ENCODE measurements around the gene SECTM1. TPM values are rescaled to one million over a fixed set of nuclear protein-coding genes. Genes with fewer than 3 reads are reported as not detected.

SECTM1 gene
- not detected for total RNA-seq

GRCh38 chr17:82333279-82334171, at the start of gene SECTM1:
SECTM1 (minus strand) TSS chr17:82333766; CDS start chr17:82327240, 6,526 bp downstream.

GRCh38 chr17:82371333-82372248, 38.0 kb upstream of the SECTM1 start, which contains the start of gene UTS2R:
UTS2R (plus strand) TSS chr17:82371765; CDS start chr17:82374325, 2,560 bp downstream.

DNA sequence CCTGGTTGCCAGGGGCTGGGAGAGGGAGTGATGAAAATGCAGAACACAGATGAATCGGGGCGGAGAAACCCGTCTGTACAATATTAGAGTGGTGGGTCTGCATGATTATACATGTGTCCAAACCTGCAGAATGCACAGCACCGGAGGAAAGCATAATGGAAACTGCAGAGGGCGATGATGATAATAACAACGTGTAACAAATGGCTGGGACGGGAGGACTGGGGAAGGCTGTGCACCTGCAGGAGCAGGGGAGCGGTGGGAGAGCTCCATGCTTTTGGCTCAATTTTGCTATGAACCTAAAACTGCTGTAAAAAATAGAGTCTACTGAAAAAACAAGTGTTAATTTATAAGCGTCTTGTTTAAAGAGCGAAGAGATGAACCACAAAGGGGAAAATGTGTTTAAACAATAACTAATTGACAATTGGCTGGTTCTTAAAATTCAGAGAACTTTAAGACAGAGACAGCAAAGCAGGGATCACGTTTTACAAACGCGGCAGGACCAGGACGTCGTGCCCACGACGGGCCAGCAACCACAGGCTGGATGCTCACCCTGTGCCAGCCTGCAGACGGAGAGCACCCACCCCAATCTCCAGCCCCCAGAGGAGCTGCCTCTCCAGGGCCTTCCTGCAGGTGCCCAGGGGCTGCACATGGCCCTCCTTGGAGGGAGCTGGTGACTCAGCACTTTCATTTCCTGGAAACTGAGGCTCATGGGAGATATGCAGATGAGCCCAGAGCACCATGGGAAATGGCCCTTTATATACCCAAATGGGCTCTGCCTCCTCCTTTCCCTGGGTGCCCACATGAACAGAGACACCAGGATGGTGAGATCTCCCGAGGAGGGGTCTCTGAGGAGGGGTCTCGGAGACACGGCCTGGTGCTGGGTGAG, 25.1 kb upstream of the SECTM1 start, which contains the start of gene TEX19:
Gene TEX19, plus strand, starts transcription at position 783 of the 886 bp plus-strand sequence. CDS start 2,904 bp downstream, outside the sequence.

DNA sequence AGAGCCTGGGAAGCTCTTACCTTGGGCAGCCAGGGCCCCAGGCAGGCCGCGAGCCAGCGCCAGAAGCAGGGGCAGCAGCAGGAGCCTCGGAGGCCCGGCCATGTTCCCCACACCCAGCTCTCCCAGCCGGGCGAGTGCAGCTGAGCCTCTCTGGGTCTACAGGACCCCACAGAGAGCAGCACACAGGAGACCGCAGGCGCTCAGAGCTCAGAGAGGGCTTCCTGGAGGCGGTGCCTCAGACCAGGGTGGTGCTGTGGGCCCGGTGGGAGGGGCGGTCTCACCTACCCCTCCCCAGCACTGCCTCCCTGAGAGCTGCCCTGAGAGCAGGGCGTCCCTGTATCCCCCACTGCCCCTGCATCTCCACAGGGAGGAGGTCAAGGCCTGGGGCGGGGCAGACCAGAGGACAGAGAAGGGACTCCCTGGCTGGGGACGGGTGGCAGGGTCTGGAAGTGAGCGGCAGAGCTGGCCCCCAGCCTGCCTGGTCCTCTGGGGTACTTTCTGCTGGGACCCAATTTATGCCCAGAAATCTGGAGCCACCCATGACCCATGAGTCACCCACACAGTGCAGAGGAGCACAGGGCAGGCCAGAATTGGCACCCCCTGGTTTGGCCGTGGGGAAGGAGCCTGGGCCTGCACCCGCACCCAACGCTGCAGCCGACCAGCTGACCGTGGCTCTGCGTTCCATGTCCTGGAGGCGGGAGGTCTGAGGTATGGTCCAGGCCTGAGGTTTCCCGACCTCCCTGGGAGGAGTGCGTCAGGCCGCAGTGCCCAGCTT, 16.0 kb downstream of the SECTM1 start, which contains the start of gene CD7:
Gene CD7, minus strand, starts transcription at position 215 of the 775 bp plus-strand sequence. Its CDS starts 113 bp downstream, at position 102.

GRCh38 chr17:82273327-82274133, 60.0 kb downstream of the SECTM1 start, which contains the start of gene CSNK1D:
CSNK1D (minus strand) TSS chr17:82273700; CDS start chr17:82273381, 319 bp downstream.

Other genes starting within 250 kb of the SECTM1 start
- gene FASN, start 235.5 kb downstream of the SECTM1 start, total RNA-seq: 128 TPM
- 72.0 TPM for gene CCDC57, start 120.9 kb downstream of the SECTM1 start, total RNA-seq
- gene SLC16A3, start 104.7 kb downstream of the SECTM1 start, total RNA-seq: 2.8 TPM
- 42.3 TPM for gene CSNK1D, start 60.1 kb downstream of the SECTM1 start, total RNA-seq
- not detected for gene CD7, start 16.2 kb downstream of the SECTM1 start, total RNA-seq
- gene TEX19, start 25.5 kb upstream of the SECTM1 start, total RNA-seq: not detected
- not detected for gene UTS2R, start 38.0 kb upstream of the SECTM1 start, total RNA-seq
- 31.9 TPM for gene HEXD, start 84.6 kb upstream of the SECTM1 start, total RNA-seq
- gene OGFOD3, start 84.8 kb upstream of the SECTM1 start, total RNA-seq: 16.6 TPM
- gene CYBC1, start 117.0 kb upstream of the SECTM1 start, total RNA-seq: 35.4 TPM
- 78.6 TPM for gene NARF, start 125.0 kb upstream of the SECTM1 start, total RNA-seq
- gene FOXK2, start 186.0 kb upstream of the SECTM1 start, total RNA-seq: 64.5 TPM

All from parietal lobe (tissue), 1 donor.